Adipocyte (in vitro differentiated cells): ENCODE data around the gene DRD2.

ENCODE experiments used
- DNase-seq: peaks from one replicate; pipeline ENCODE4 v3.0.0-alpha.2; 2015; ENCODE audit warnings: low read depth
- H3K27me3 ChIP-seq: replicated peaks from 2 replicates; pipeline ENCODE4 v1.7.0; 2013; ENCODE audit warnings: mild to moderate bottlenecking, low read length, moderate library complexity; ENCODE audit not compliant: control insufficient read depth, insufficient read depth
- H3K36me3 ChIP-seq: 2 replicates; pipeline ENCODE4 v1.7.0; 2013; ENCODE audit warnings: low read length, mild to moderate bottlenecking, moderate library complexity; ENCODE audit not compliant: control insufficient read depth, insufficient read depth, severe bottlenecking
- H3K4me1 ChIP-seq: 2 replicates; pipeline ENCODE4 v1.7.0; 2013; ENCODE audit warnings: mild to moderate bottlenecking, low read length, moderate library complexity; ENCODE audit not compliant: control insufficient read depth, insufficient read depth
- H3K4me3 ChIP-seq: 2 replicates; pipeline ENCODE4 v1.7.0; 2013; ENCODE audit warnings: mild to moderate bottlenecking, low read length, moderate library complexity
- H3K9ac ChIP-seq: 2 replicates; pipeline ENCODE4 v1.7.0; 2013; ENCODE audit warnings: mild to moderate bottlenecking, low read length, moderate library complexity
- H3K9me3 ChIP-seq: 2 replicates; pipeline ENCODE4 v1.7.0; 2013; ENCODE audit warnings: mild to moderate bottlenecking, low read length, moderate library complexity; ENCODE audit not compliant: control insufficient read depth

The DRD2 gene

GRCh38 chr11:113411536-113411935 lies 63.7 kb downstream of the DRD2 start:
- Histone ChIP-seq H3K4me1 (no peaks in the 10 kb centered on the region), H3K4me3 (no peak overlapping the region), H3K9ac (no peak overlapping the region), H3K36me3 (no peaks in the 10 kb centered on the region), H3K9me3 (no peaks in the 10 kb centered on the region), H3K27me3 (peaks cover 65% of the 10 kb centered on the region)
- no peak for DNase-seq

DNA sequence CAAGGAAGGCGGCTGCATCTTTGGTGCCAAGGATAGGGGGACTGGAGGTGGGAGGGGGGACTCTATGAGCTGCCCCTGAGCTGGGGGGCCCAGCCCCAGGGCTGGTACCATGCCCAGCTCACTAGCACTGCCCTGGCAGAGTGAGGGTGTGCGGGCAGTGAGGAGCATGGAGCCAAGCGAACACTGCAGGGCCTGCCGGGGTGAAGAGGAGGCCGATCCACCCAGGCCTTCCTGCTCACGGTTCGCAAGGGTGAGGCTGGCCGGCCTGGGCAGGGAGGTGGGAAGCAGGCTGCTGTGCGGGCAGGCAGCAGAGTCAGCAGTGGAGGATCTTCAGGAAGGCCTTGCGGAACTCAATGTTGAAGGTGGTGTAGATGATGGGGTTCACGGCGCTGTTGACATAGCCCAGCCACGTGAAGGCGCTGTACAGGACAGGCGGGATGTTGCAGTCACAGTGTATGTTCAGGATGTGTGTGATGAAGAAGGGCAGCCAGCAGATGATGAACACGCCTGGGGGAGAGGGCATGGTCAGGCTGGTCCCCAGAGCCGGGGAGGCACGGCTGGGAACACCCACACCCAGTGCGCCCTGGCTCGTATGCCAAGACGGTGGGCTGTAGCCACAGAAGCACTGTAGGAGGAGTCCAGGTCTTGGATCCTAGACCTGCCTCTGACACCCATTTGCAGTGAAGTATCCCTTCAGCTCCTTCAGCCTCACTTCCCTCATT lies 64.6 kb downstream of the DRD2 start:
- H3K9me3 ChIP-seq = no peaks in the 10 kb centered on the region
- no peak overlapping the region for H3K9ac ChIP-seq
- H3K36me3 ChIP-seq = no peaks in the 10 kb centered on the region
- DNase-seq = no peak
- H3K4me1 ChIP-seq = no peaks in the 10 kb centered on the region
- peaks cover 61% of the 10 kb centered on the region for H3K27me3 ChIP-seq
- no peak overlapping the region for H3K4me3 ChIP-seq

DNA sequence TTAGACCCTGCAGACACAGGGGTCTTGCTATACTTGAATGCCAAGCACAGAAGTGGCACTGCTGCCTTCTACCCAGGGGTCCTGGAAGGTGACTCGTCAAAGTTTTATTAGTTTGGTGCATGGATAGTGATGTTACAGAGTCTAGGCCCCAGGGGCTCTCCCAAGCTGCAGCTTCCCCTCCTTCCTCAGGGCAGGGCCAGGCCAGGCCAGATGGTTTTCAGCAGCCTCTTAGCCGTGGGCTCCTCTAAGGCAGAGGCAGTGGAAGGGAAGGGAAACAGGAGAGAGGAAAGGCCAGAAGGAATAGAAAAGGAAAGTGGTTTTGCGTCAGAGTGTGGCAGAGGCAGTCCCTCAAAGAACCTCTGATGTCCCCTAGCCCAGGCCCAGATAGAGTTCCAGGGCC lies 65.7 kb downstream of the DRD2 start:
- H3K9ac ChIP-seq = no peak overlapping the region
- no peak for DNase-seq
- no peak overlapping the region for H3K4me3 ChIP-seq
- no peaks in the 10 kb centered on the region for H3K9me3 ChIP-seq
- H3K36me3 ChIP-seq = no peaks in the 10 kb centered on the region
- H3K27me3 ChIP-seq = peaks cover 61% of the 10 kb centered on the region
- no peaks in the 10 kb centered on the region for H3K4me1 ChIP-seq

GRCh38 chr11:113408887-113409286 lies 66.3 kb downstream of the DRD2 start:
- no peaks in the 10 kb centered on the region for H3K4me1 ChIP-seq
- no peak overlapping the region for H3K4me3 ChIP-seq
- H3K9me3 ChIP-seq = no peaks in the 10 kb centered on the region
- H3K36me3 ChIP-seq = no peaks in the 10 kb centered on the region
- H3K27me3 ChIP-seq = peaks cover 61% of the 10 kb centered on the region
- DNase-seq = no peak
- no peak overlapping the region for H3K9ac ChIP-seq

- Histone ChIP-seq H3K9me3 (no peaks in the 10 kb centered on the region), H3K9ac (no peak overlapping the region), H3K36me3 (no peaks in the 10 kb centered on the region), H3K27me3 (peaks cover 58% of the 10 kb centered on the region), H3K4me3 (no peak overlapping the region), H3K4me1 (no peaks in the 10 kb centered on the region)
- no peak for DNase-seq
Measured at GRCh38 chr11:113408206-113408605, 67.0 kb downstream of the DRD2 start.

GRCh38 chr11:113407163-113407562 lies 68.0 kb downstream of the DRD2 start:
- H3K9me3 ChIP-seq = no peaks in the 10 kb centered on the region
- peaks cover 63% of the 10 kb centered on the region for H3K27me3 ChIP-seq

DNA sequence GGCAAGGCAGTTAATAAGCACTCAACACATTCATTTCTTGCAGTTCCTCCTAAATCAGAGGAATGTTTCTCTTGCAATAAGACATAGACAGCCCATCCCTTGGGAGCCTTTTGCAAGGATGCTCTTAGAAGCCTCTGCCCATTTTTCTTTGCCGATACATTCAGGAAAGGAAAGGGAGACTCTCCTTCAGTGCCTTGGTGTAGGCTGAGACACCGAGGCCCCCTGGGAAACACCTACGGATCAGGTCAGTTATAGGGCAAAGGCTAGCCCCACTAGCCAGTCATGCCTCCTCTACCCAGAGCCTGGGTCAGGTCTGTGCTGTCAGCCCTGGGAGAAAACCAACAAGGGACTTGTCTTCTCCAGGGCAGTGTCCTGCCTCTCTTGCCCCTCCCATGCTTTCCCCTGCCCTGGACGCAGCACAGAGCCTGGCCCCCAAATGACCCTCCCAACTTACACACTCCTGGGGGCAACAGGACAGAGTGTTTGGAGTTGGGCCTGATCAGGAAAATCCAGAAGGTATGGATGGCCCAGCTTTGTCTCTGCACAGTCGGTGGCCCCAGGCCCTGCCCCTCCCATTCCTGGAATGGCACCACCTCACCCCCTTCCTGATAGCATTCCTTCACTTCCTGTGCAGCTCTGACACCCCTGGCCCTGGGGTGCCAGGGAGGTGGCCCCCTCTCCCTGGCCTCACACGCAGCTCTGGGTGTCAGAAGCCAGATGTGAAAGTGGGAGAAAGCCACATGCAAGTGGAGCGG lies 69.3 kb downstream of the DRD2 start:
- H3K9me3 ChIP-seq = no peaks in the 10 kb centered on the region
- no peak overlapping the region for H3K4me3 ChIP-seq
- DNase-seq = no peak
- H3K4me1 ChIP-seq = no peaks in the 10 kb centered on the region
- peaks cover 52% of the 10 kb centered on the region for H3K27me3 ChIP-seq
- H3K36me3 ChIP-seq = no peaks in the 10 kb centered on the region
- no peak overlapping the region for H3K9ac ChIP-seq

More at GRCh38 chr11:113407163-113407562, 68.0 kb downstream of the DRD2 start:
- Histone ChIP-seq H3K4me3 (no peak overlapping the region), H3K9ac (no peak overlapping the region), H3K4me1 (no peaks in the 10 kb centered on the region), H3K36me3 (no peaks in the 10 kb centered on the region)
- no peak for DNase-seq

GRCh38 chr11:113404859-113405430 lies 70.3 kb downstream of the DRD2 start:
- Histone ChIP-seq H3K36me3 (no peaks in the 10 kb centered on the region), H3K9ac (no peak overlapping the region), H3K4me1 (no peaks in the 10 kb centered on the region), H3K27me3 (peaks cover 52% of the 10 kb centered on the region), H3K4me3 (no peak overlapping the region), H3K9me3 (no peaks in the 10 kb centered on the region)
- no peak for DNase-seq

DNA sequence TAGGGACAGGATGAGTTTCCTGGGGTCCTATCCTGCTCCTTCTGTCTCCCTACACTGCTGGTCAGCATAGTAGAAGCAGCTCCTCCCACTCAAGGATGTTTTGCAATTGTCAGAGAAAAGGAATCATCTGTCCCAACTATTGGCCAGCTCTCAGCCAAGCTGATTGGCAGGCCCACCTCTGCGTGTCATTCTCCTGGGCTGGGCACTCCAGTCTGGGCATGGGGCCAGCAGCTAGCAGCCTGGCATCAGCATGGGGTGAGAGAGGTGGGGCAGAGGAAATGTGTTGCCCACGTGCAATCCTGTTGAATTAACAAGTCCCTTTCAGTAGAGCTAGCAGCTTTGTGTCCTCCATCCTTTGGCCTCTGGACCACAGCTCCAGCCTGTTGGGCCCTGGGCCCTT lies 73.5 kb downstream of the DRD2 start:
- H3K9me3 ChIP-seq = no peaks in the 10 kb centered on the region
- peaks cover 28% of the 10 kb centered on the region for H3K27me3 ChIP-seq
- no peaks in the 10 kb centered on the region for H3K36me3 ChIP-seq
- H3K4me1 ChIP-seq = no peaks in the 10 kb centered on the region
- peak; percentile 19 for DNase-seq
- H3K4me3 ChIP-seq = no peak overlapping the region
- no peak overlapping the region for H3K9ac ChIP-seq

- no peak for DNase-seq
- H3K9me3 ChIP-seq = no peaks in the 10 kb centered on the region
- H3K4me3 ChIP-seq = no peak overlapping the region
- H3K27me3 ChIP-seq = peaks cover 27% of the 10 kb centered on the region
- no peaks in the 10 kb centered on the region for H3K4me1 ChIP-seq
- no peak overlapping the region for H3K9ac ChIP-seq
- no peaks in the 10 kb centered on the region for H3K36me3 ChIP-seq
Measured at GRCh38 chr11:113400631-113401230, 74.5 kb downstream of the DRD2 start.
